C4-2B (cell line): ENCODE data around the gene CAMTA1.

Experiments
- ZFX ChIP-seq: fragments of 450-650 bp; IDR thresholded peaks from 2 replicates; pipeline ENCODE4 v1.6.1; 2017
- TF ChIP-seq, protein P1 (sequence below): fragments of 450-650 bp; conservative IDR thresholded peaks from 2 replicates; pipeline ENCODE4 v1.5.1; 2017; ENCODE audit warnings: mild to moderate bottlenecking

DNA sequence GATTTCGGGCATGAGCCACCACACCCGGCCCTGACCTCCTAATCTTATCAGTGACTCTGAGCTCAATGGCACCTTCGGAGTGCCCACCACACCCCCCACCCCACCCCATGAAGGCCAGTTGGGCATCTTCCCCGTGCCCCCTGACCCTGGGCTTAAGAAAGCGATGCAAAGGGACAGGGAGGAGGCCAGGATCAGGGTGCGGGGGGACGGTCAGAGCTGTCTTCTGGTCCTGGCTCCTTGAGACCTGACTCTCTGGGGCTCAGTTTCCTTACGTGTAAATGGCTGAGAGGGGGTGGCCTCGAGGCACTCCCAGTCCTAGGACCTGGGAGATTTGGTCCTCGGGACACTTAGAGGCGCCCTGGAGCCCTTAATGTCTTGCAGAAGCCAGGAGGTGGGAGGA lies 881.9 kb downstream of the CAMTA1 start:
- TF ChIP-seq, protein P1, sequence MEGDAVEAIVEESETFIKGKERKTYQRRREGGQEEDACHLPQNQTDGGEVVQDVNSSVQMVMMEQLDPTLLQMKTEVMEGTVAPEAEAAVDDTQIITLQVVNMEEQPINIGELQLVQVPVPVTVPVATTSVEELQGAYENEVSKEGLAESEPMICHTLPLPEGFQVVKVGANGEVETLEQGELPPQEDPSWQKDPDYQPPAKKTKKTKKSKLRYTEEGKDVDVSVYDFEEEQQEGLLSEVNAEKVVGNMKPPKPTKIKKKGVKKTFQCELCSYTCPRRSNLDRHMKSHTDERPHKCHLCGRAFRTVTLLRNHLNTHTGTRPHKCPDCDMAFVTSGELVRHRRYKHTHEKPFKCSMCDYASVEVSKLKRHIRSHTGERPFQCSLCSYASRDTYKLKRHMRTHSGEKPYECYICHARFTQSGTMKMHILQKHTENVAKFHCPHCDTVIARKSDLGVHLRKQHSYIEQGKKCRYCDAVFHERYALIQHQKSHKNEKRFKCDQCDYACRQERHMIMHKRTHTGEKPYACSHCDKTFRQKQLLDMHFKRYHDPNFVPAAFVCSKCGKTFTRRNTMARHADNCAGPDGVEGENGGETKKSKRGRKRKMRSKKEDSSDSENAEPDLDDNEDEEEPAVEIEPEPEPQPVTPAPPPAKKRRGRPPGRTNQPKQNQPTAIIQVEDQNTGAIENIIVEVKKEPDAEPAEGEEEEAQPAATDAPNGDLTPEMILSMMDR, result no peak
- TF ChIP-seq ZFX, result no peak
